Kidney (tissue), 14 donors: ENCODE measurements around the gene KCNQ1OT1. TPM values are rescaled to one million over a fixed set of nuclear protein-coding genes. Genes with fewer than 3 reads are reported as not detected.

Experiments used
- DNase-seq, 5 donors: peaks; one replicate each; pipeline ENCODE4 v3.0.0-alpha.2; 2013 to 2020
- FAIRE-seq: peaks from 2 replicates; lab custom pipeline; 2012; peaks lifted over from hg19 to GRCh38; lab: Jason Lieb, UNC
- H3K27ac ChIP-seq, 2 donors: one replicate each; pipeline ENCODE4 v1.7.0; 2013; ENCODE audit warnings: low read depth in 2 of 2, low read length in 2 of 2, inconsistent platforms in 1 of 2
- H3K27me3 ChIP-seq: one replicate; pipeline ENCODE4 v1.7.1; 2013; ENCODE audit warnings: low read length, inconsistent platforms; ENCODE audit not compliant: control insufficient read depth, insufficient read depth
- H3K36me3 ChIP-seq, 3 donors: one replicate each; pipeline versions ENCODE4 v1.7.0 to v1.7.1; 2013; ENCODE audit warnings: low read length in 3 of 3, control low read depth in 1 of 3, inconsistent platforms in 1 of 3; ENCODE audit not compliant: insufficient read depth in 3 of 3, control insufficient read depth in 2 of 3
- H3K4me1 ChIP-seq, 3 donors: one replicate each; pipeline versions ENCODE4 v1.7.0 to v1.7.1; 2013; ENCODE audit warnings: low read length in 3 of 3, inconsistent platforms in 1 of 3, low read depth in 1 of 3; ENCODE audit not compliant: control insufficient read depth in 2 of 3, insufficient read depth in 2 of 3
- H3K4me3 ChIP-seq, 3 donors: one replicate each; pipeline versions ENCODE4 v1.7.0 to v1.8.1; 2013; ENCODE audit warnings: low read length in 3 of 3, control low read depth in 1 of 3, inconsistent platforms in 1 of 3
- H3K9ac ChIP-seq, 3 donors: one replicate each; pipeline versions ENCODE4 v1.7.0 to v1.7.1; 2013; ENCODE audit warnings: low read length in 3 of 3, control low read depth in 1 of 3, inconsistent platforms in 1 of 3
- H3K9me3 ChIP-seq, 3 donors: one replicate each; pipeline versions ENCODE4 v1.7.0 to v1.7.1; 2013; ENCODE audit warnings: low read length in 3 of 3, control low read depth in 1 of 3, inconsistent platforms in 1 of 3; ENCODE audit not compliant: control insufficient read depth in 2 of 3, insufficient read depth in 1 of 3
- intact Hi-C: fragments of 100-400 bp; cut with DNase I; formaldehyde crosslinking; loops from one replicate; pipeline ENCODE4 v1.11.1; 2022
- polyA plus RNA-seq: library from polyadenylated mRNA; stranded (reverse); fragments of 350-450 nt; fragmentation: Illumina TruSeq; extraction: RNeasy Lipid Tissue Mini Kit (QIAGEN cat#74804); gene quantifications from one replicate; pipeline ENCODE4 v1.2.3, GENCODE V29; 2014; ENCODE audit warnings: low read depth, low replicate concordance; ENCODE audit not compliant: insufficient read depth
- total RNA-seq: library from RNA; stranded (reverse); fragmentation: NEBNext Ultra II Directional; extraction: Animal tissue kit (Norgen Biotek cat#: 25700); gene quantifications from one replicate; pipeline ENCODE4 v1.2.1, GENCODE V29; 2021
- TF ChIP-seq, protein P1 (sequence below): IDR thresholded peaks from 3 replicates; pipeline ENCODE4 v1.5.1; 2012; ENCODE audit warnings: mild to moderate bottlenecking, moderate library complexity, borderline replicate concordance; ENCODE audit not compliant: insufficient read depth; ENCODE audit errors: extremely low read depth
- donor health status: control.
- donor health status: control.
- donor health status: control.
- donor health status: control.
- donor health status: control.
- donor health status: DM: yes; HTN: yes; CAD: no.
- donor health status: Normal renal cell carcinoma (clear cell type).

The KCNQ1OT1 gene
- total and polyA plus RNA-seq, 2 donors from 2014 or later, result 0.22 to 4.4 TPM

DNA sequence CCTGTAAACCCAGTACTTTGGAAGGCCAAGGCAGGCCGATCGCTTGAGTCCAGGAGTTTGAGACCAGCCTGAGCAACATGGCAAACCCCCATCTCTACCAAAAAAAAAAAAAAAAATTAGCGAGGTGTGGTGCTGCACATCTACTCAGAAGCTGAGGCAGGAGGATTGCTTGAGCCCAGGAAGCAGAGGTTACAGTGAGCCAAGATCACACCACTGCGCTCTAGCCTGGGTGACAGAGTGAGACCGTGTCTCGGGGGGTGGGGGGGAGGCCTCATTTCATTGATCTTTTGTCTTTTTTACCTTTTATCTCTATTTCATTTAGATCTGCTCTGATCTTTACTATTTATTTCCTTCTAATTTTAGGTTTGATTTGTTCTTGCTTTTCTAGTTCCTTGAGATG lies 51.8 kb downstream of the KCNQ1OT1 start:
- FAIRE-seq (no peak), DNase-seq (no peak)
- intact Hi-C loops, result no loop called here
- H3K4me3 ChIP-seq, result no peak overlapping the region
- no peaks in the 10 kb centered on the region for H3K36me3 ChIP-seq
- H3K4me1 ChIP-seq, result peaks cover 0 to under 1% (median 0%) of the 10 kb centered on the region in 3 donors
- no peak overlapping the region for H3K27ac ChIP-seq
- H3K9me3 ChIP-seq, result peaks cover 4 to 86% (median 11%) of the 10 kb centered on the region in 3 donors
- no peak overlapping the region for H3K9ac ChIP-seq
- H3K27me3 ChIP-seq, result no peaks in the 10 kb centered on the region
- TF ChIP-seq, protein P1, sequence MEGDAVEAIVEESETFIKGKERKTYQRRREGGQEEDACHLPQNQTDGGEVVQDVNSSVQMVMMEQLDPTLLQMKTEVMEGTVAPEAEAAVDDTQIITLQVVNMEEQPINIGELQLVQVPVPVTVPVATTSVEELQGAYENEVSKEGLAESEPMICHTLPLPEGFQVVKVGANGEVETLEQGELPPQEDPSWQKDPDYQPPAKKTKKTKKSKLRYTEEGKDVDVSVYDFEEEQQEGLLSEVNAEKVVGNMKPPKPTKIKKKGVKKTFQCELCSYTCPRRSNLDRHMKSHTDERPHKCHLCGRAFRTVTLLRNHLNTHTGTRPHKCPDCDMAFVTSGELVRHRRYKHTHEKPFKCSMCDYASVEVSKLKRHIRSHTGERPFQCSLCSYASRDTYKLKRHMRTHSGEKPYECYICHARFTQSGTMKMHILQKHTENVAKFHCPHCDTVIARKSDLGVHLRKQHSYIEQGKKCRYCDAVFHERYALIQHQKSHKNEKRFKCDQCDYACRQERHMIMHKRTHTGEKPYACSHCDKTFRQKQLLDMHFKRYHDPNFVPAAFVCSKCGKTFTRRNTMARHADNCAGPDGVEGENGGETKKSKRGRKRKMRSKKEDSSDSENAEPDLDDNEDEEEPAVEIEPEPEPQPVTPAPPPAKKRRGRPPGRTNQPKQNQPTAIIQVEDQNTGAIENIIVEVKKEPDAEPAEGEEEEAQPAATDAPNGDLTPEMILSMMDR, result no peak

DNA sequence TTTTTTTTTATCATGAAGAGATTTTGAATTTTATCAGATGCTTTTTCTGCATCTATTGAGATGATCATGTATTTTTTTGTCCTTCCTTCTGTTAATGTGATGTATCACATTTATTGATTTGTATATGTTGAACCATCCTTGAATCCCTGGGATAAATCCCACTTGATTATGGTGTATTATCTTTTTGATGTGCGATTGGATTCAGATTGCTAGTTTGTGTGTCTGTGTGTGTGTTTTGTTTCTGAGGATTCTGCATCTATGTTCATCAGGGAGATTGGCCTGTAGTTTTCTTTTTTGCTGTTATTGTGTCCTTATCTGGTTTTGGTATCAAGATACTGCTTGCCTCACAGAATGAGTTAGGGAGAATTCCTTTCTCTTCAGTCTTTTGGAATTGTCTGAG lies 52.6 kb downstream of the KCNQ1OT1 start:
- no peak for FAIRE-seq

DNA sequence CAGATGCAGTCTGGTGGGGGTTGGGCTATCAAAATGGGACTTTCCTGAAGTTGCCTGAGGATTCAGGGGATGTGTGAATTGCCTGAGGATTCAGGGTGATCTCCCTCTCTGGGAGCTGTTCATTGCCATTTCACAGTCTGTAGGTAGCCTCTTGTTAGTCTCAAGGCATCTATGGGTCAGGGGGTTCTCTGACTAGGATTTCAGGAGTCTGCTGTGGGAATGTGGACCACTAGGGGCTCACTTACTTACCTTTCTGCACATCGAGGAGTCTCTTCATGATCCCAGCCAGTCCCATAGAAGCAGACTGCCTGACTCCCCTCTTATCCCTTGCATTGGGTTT lies 54.0 kb downstream of the KCNQ1OT1 start:
- DNase-seq, result no peak
- Histone ChIP-seq H3K27me3 (no peaks in the 10 kb centered on the region), H3K4me3 (no peak overlapping the region), H3K9me3 (peaks cover 5 to 86% (median 11%) of the 10 kb centered on the region in 3 donors), H3K9ac (no peak overlapping the region), H3K4me1 (no peaks in the 10 kb centered on the region), H3K27ac (no peak overlapping the region), H3K36me3 (no peaks in the 10 kb centered on the region)
- TF ChIP-seq, protein P1, result no peak
- intact Hi-C loops, result no loop called here
- no peak for FAIRE-seq

More for the DNA sequence above, 52.6 kb downstream of the KCNQ1OT1 start:
- Histone ChIP-seq H3K9me3 (peaks cover 5 to 85% (median 11%) of the 10 kb centered on the region in 3 donors), H3K36me3 (no peaks in the 10 kb centered on the region), H3K9ac (no peak overlapping the region), H3K27me3 (no peaks in the 10 kb centered on the region), H3K4me1 (no peaks in the 10 kb centered on the region), H3K27ac (no peak overlapping the region), H3K4me3 (no peak overlapping the region)
- intact Hi-C loops, result no loop called here
- DNase-seq, result no peak
- TF ChIP-seq, protein P1, result no peak
